Stimulated activated CD8-positive, alpha-beta memory T cell treated with anti-CD3 and anti-CD28 coated beads, Interleukin-12 subunit alpha, Interleukin-12 subunit beta, amount 100 ng/mL, for 1 hour (primary cell): ENCODE measurements around the gene PKP4.

ENCODE experiments used
- DNase-seq: peaks from one replicate; pipeline ENCODE4 v3.0.0-alpha.2; 2020; ENCODE audit warnings: low read depth

Gene PKP4

DNA sequence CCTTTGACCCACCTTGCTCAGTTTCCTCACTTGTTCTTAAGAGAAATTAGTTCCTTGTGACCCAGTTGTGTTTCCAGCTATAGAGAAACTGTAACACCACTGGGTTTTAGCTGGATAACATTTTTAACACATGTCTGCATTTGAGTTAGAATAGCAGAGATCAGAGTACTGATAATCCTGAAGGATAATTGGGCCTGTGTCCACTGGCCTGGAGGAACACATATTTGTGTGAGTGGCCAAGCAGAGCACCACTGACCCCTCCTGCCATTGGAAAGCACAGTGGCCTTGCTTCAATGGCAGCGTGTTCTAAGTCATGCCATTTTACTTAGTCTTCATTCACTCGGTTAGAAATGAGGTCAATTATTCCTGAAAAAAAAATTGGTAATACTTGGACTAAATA, 42.6 kb downstream of the PKP4 start:
- DNase-seq = no peak

DNA sequence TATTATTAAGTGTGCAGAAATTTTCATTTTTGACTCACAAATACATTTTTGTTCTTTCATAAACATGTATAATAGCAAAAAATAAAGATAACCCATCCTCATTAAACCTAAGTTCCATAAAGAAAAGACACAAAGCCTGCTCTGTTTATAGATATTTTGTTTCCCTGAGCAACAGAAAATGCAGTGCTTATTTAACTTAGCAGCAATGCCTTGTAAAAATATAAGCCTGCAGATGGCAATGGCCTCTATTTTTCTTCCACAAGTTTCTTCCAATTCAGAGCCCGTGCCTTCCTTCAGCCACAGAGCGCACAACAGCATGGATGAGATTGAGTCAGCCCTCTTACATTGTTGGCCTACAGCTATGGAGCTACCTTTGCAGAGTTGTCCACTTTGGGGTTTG, 43.6 kb downstream of the PKP4 start:
- DNase-seq = no peak

DNA sequence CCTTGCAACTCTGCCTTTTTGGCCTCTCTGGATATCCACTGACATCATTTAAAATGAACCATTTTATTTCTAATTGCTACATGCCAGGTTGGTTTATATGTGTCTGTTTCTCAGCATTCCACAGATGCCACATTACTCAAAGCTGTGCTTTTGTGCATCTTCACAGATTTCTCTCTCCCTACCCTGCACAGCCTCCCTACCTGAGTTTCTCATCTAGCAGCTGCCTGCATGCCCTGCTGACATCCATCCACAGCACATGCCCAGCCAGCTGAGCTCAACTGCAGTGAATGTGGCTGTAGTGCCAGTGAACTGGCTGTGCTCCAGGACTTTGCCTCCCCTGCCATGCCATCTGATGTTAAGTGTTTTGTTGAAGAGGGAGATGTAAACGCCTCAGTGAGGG, 44.5 kb downstream of the PKP4 start:
- no peak for DNase-seq

DNA sequence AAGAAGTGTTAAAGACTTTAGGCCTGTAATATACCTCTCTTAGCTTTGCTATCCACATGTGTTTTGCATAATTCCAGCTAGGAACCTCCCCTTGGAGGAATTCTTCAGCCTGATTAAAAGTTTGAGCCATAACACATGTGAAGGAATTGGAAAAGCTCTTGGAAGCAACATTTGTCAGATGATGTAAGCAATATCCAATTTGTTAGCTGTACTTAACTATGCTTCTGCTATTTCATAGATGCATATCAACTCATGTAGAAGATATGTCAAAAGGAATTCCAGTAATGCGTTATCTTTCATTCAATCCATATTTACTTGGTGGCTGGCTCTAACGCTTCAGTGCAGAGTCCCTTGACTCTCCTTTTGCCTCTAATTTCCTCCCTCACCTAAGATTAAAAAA, 46.2 kb downstream of the PKP4 start:
- DNase-seq = no peak

DNA sequence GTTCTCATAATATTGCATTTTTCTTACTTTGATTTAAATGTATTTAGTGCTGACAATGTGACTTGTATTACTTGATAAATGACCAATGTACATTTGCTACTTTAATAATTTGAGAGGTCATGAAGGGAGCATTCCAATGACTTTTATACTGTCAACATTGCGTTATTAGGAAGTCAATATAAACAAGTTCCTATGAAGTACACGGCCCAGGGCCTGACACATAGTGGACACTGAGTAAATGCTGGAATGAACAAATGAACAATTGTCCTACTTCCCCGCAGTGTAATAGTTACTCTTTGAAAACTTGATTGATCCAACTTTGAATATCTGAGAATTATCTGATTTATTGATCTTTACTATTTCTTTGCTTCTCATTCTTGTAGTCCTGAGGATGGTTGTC, 47.3 kb downstream of the PKP4 start:
- no peak for DNase-seq

DNA sequence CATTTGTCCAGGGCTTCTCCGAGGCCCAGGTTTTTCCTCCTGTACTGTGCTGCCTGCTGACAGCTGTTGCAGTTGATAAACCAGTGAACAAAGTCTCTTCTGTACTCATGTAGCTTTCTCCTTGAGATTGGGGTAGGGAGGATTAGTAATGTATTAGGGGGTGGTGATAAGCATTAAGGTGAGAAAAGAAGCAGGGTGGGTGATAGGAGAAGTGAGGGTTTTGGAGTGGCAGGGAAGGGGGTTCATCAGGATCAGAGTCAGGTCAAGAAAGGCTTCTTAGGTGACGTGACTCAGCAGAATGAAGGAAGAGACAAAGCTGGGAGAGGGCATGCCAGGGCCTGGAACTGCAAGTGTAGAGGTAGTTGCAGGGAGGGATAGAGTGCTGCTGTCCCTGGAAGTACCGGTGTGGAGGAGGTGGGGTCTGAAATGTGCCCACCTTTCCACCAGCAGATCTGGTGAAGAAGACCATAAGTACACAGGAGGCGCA, 48.7 kb downstream of the PKP4 start:
- DNase-seq = no peak

DNA sequence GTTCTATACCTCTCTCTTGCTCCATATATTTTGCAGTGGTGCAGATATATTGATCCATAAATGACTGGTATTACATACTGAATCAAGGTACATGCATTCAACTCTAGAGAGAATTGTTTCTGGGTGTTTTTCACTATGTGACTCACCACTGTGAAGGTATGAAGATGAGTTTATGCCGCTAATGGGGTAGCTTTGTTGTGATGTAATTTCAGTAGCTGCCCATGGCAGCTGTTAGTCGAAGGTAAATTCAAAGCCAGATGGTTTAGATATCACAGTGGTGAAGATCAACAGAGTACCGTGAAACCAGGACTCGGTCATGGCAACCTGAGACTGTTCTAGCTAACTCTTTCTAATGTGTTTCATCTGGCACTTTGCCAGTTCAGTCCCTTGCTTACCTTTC, 50.4 kb downstream of the PKP4 start:
- no peak for DNase-seq

DNA sequence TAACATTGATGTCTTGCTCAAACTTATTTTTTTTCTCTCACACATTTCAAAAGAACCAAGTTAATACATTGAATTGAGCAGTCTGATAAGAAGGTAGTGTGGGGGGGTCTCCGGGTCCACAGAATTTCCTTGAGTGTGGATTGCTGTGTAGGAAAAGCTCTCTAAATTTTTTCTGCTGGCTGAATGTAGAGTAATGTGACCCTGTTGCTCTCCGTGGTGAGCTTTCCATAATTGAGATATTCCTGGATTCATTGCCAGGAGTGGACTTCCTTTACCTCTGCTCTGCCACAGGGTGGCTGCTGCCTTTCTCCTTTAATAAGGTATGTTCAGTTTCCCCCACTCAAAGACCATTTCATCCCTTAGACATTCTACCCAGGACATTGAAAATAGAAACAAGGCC, 50.9 kb downstream of the PKP4 start:
- DNase-seq = no peak

DNA sequence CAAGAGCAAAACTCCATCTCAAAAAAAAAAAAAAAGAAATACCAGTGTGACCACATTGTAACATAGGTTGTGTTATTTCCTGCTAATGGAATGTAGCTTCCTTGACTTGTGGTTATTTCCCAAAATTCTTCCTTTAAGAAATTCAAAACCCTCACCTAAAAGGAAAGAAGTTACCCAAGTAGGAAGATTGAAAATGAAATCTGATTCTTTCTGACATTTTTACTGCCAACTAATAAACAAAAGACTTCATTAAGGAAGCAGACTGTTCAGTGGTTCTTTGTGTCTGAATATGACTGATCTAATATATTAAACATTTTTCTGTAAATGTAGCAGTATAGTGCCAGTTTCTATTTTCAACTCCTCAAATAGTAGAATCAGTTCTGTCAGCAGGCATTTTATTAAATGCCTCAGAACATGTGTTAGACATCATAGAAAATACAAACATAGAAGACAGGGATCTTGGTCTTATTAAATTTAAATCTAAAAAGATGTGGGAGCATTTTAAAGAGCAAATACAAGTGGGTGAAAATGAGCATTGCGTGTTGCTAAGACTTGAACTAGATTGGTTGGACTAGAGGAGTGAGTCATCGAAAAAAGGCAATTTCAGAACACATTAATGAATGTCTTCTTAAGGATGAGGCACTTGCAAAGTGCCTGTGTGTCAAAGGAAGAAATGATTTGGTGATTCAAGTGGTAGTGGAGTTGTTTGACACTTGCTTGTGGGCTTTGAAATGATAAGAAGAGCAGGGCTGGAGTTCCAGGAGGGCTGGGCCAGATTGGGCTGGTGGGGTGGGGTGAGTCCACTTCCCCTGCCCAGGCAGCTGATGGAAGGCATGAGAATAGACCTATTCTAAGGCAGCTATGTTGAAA, 53.4 kb downstream of the PKP4 start:
- no peak for DNase-seq

DNA sequence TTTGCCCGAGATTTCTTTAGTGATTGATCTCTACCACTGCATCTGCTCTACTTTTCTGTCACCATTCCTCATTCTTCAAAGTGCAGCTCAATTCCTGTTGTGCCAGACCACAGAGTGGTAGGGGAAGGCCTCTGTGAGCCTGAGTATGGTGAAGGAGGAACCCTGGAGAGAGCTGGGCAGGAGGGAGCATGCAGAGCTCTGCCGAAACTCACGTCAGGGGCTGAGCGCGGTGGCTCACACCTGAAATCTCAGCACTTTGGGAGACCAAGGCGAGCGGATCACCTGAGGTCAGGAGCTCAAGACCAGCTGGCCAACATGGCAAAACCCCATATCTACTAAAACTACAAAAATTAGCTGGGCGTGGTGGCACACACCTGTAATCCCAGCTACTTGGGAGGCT, 54.1 kb downstream of the PKP4 start:
- DNase-seq = no peak

DNA sequence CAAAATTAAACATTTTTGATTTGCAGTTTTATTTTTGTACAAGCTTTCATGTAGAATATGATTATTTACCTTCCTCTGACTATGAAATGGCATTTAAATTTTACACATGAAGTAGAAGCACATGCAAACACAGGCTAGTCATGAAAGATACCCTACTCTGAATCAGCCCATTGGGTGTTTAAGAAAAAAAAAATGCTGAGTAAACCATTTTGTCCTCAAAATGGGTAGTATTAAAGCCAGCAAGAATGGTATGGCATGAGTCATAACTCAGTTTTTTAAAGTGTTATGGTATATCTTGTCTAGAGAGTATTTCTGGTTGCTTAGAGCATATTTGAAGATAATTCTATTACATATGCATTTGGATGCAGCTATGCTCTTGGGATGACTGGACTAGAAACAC, 55.0 kb downstream of the PKP4 start:
- DNase-seq = no peak

DNA sequence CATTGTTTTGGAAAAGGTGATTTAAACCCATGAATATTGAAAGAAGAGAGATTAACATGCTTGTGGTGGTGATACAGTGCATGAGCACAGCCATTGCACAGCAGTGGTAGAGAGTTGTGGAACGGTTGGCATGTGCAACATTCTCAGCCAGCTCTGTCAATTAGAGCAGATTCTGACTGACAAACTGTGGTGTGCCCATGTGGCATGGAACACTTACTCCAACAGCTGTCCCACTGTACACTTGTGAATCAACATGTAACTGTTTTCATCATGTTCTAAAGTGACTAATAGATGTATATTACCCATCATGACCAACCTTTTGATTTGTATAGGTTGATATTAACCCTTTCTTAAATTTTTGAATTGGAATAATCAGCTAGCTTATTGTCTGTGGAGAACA, 55.6 kb downstream of the PKP4 start:
- DNase-seq = no peak

DNA sequence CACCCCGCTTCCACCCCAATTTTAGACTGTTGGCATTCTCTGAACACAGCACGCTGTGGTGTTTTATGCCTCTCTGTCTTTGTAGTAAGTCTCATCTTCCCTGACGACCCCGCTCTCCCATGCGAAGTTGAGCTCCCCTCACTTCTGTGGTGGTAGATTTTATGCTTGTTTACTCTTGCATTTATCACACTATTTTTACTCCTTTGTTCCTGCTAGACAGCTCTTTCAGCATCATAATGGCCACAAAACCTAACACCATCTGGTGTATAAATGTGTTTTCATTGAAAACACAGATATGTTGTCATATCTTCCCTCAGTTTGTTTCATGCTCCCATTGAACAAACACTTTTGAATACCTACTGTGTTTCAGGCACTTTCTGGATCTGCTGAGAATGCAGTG, 57.1 kb downstream of the PKP4 start:
- DNase-seq = no peak

DNA sequence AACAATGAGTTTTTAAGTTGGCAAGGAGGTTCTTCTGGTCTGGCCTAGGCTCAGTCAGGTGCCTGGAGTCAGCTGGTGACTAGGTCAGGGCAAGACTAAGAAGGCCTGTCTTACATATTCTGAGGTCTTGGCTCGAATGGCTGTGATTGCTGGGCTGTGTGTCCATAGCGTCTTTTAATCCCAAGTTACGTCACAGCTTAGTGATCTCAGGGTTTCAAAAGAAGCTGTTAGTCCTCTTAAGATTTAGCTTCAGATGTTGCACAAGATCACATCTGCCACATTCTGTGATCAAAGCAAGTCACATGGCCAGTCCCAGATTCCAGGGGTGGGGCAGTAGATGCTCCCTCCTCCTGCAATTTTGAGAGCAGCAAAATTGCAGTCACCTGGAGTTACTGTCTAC, 61.3 kb downstream of the PKP4 start:
- no peak for DNase-seq

DNA sequence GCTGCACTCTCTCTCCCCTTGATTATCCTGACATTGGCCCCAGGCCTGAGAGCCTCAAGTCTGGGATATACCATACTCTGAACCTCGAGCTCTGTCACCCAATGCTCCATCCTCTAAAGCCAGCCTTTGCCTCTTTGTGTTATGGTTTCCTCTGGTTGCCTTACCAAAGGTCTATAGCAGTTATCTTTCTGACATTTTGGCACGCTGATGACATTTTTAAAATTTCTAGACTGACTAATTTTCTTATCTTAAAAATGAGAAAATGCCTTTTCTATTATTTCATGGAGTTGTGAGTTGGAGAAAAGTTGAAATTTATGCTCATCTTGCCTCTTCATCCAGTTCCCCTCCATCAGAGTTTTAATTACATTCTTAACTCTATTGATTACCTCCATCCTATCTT, 62.7 kb downstream of the PKP4 start:
- DNase-seq = no peak

DNA sequence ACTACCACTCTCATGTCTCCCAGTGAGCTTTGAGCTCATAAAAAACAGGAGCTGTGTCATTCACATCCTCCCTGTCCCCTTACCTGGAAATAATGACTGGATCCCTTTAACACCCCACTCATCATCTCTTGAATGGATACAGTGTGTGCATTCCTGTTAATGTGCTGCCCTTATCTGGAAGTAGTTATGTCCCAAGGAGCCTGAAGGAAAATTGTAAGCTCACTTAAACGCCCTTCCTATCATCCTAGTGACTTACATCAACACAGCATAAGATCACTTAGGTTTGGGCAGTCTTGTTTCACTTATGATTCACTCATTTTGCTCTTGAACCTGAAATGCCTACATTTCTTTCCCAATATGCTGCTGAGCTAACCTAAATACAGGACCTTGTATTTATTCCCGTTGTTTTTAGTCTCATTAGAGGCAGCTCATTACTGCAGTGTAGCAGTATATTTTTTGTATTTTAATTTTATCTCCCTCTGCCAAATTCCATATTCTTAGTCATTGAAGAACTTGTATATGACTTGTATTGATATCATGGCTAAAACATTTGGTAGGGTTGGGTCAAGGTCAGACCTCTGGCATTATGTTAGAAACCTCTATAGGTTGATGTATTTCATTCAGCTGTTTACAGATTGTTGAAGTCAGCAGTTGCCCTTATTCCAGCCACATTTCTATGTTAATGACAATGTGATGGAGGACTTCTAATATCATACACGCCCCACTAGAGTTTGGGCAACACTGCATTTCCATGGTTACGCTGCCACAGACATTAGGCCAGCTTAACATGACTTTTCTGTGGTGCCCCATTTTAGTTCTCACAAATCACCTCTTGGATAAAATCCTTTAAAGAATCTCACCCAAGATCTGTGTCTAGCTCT, 72.9 kb downstream of the PKP4 start:
- no peak for DNase-seq

DNA sequence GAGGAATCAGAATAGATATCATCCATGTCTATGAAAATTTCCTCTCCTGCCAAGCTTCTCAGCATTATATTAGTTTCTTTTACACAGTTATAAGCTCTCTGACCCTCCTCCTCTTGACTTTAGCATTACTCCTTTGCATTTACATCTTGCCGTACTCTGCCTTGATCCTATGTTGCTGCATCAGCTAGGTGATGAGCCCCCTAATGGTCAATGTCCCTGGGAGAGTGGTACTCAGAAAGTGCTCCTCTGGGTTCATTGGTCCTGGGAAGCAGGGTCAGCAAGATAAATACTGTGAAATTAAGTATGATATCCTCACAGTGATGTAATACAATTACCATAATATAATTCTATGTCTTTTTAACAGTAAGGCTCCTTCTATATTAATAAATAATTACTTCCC, 74.1 kb downstream of the PKP4 start:
- DNase-seq = no peak

DNA sequence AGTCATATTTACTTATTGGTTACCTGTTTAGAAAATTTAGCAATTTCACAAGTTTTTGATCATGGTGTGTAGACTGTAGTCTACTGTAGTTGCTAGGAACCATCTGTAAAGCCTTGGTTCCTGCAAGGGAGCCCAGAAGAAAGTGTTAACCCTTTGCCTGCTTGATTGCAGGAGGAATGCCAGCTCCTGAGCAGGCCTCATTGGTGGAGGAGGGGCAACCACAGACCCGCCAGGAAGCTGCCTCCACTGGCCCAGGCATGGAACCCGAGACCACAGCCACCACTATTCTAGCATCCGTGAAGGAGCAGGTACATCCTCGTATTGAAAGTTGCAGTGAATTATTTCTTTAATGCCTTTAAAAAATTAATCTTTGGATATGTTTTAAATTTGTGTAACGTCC, 76.3 kb downstream of the PKP4 start:
- DNase-seq = no peak

DNA sequence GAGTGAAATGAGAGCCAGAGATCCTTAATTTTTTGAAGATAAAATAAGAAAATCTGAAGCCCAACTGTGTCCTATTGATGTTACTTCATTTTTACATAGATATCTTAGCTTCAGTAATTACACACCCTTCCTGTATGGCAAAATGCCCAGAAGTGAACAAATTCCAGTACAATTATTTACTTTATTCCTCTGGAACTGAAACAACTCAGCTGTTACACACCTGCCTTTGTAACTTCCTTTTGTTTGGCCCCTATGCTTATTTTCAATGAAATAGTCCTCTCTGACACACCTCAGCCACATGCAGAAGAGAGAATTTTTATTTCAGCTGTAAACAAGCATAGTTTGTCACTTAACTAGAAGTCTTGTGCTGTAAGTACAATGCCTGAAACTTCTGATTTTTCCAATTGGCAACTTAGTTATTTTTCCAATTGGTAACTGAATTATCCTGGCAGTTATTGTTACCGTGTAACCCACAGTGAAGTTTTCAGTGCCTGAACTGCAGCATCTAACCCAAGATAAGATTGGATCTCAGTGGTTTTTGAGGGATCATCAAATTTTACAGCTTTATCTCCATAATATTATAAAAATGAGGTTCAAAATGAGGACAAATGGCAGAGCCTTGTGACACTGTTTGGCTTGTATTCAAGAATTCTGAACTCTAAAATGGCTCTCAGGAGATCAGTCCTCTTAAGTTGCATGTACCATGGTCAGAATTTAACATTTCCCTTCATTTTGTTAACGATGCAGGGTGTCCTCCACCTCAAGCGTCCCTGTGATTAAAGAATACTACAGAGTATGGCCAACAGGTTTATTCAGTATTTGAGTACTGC, 82.6 kb downstream of the PKP4 start:
- no peak for DNase-seq

DNA sequence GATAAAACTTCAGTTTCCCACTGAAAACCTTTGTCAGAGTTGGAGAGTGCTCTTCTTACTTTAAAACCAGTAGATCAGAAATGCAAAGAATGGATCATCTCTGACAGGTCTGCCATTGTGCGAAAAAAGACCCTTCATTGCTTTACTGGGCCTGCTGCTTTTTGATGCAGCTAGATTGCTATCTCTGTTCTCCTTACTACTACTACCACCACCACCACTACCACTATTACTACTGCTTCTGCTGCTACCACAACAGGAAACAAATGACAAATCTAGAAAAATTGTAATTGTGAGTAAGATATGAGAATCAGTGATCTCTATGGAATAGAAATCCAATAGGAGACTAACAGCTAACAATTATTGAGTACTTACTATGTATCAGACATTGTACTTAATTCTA, 85.8 kb downstream of the PKP4 start:
- no peak for DNase-seq

DNA sequence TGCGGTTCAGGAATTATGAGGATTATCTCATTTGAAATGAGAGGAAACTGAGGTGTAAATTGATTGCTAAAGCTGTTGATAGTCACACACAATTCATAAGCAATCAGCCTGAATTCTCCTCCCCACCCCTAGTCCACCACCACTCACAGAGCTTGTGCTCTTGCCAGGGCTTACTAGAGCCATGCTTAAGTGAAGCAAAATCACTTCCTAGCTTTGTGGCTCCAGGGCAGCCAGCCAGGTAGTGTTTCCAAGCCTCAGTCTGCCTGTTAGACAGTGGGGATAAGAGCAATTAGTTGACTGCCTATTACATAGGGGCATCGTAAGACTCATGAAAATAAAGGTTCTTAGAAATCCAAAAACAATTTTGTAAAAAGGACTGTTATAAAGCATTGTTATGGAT, 87.2 kb downstream of the PKP4 start:
- no peak for DNase-seq

DNA sequence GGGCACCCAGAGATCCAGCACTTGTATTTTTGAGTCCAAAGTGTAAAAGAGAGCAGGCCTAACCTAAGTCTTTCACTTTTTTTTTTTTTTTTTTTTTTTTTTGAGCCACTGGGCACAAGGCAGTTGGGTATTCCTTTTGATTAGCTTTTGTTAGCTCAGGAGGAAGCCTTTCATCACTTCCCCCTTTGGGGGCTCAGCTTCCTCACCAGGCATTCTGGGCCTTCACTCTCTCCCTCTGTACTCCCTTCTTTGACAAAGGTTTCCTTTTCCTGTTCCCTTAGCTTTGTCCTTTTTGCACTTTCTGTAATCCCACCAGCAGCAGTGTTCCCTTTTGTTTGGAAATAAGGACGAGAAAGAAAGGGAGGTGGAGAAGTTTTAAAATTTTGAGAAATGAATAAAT, 88.2 kb downstream of the PKP4 start:
- DNase-seq = no peak
